Measurements from ENCODE around the gene LRRK1. TPM values are rescaled to one million over a fixed set of nuclear protein-coding genes. Genes with fewer than 3 reads are reported as not detected.

Gene LRRK1
- total and polyA plus RNA-seq, 2 experiments from 2014 or later, result 6.2 to 6.4 TPM

DNA sequence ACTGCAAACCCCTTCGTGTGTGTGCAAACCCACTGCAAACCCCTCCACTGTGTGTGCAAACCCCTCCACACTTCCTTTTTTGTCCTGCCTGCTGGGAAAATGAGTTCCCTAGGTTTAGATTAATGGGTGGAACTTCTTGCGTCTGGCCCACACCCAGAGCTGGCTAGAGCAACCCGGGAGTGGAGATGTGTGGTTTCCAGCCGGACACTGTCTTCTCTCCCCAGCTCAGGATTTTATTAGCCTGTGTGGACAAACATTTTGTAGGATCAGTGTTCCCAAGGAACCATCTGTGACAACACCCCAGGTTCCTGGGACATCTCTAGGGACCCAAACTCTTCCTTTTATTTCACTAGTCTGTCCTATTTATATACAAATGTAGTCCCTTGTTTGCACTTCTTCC, 9.6 kb upstream of the LRRK1 start:
- Histone ChIP-seq H2AFZ (no peak overlapping the region), H3F3A (ENCODE audit: insufficient read depth) (no peaks in the 10 kb centered on the region), H3K4me2 (ENCODE audit: unreplicated experiment) (no peak overlapping the region), H3K9ac (no peak overlapping the region), H4K20me1 (ENCODE audit: insufficient read depth) (no peaks in the 10 kb centered on the region), H3K9me3 (ENCODE audit: low read depth) (no peaks in the 10 kb centered on the region), H3K27ac (no peak overlapping the region), H3K4me3 (no peak overlapping the region), H3K79me2 (ENCODE audit: insufficient read depth) (no peaks in the 10 kb centered on the region), H3K36me3 (ENCODE audit: low read depth) (no peaks in the 10 kb centered on the region), H3K4me1 (ENCODE audit: insufficient read depth) (no peaks in the 10 kb centered on the region), H3K9me2 (ENCODE audit: insufficient read depth) (no peaks in the 10 kb centered on the region), H3K27me3 (replicated peaks; ENCODE audit: insufficient read depth) (no peaks in the 10 kb centered on the region)
- WGBS, 2 experiments (ENCODE audit: low coverage in 1 of 2, low lambda C conversion rate in 2 of 2, missing lambda C conversion rate in 2 of 2), result 47 to 57% methylated on average over 4 of the region's 4 CpGs
- in situ Hi-C loops (cut with MboI), result loop anchor here (25.0 kb wide), 1 partner anchor 353 kb away; the partner anchor contains the start of gene CHSY1
- no peak for DNase-seq
- TF ChIP-seq EZH2phosphoT487 (IDR thresholded peaks at IDR 0.05; ENCODE audit: insufficient read depth, low read depth), result no peak
- no peak for TF ChIP-seq EZH2 (IDR thresholded peaks at IDR 0.05; ENCODE audit: insufficient read depth, poor library complexity, severe bottlenecking)

DNA sequence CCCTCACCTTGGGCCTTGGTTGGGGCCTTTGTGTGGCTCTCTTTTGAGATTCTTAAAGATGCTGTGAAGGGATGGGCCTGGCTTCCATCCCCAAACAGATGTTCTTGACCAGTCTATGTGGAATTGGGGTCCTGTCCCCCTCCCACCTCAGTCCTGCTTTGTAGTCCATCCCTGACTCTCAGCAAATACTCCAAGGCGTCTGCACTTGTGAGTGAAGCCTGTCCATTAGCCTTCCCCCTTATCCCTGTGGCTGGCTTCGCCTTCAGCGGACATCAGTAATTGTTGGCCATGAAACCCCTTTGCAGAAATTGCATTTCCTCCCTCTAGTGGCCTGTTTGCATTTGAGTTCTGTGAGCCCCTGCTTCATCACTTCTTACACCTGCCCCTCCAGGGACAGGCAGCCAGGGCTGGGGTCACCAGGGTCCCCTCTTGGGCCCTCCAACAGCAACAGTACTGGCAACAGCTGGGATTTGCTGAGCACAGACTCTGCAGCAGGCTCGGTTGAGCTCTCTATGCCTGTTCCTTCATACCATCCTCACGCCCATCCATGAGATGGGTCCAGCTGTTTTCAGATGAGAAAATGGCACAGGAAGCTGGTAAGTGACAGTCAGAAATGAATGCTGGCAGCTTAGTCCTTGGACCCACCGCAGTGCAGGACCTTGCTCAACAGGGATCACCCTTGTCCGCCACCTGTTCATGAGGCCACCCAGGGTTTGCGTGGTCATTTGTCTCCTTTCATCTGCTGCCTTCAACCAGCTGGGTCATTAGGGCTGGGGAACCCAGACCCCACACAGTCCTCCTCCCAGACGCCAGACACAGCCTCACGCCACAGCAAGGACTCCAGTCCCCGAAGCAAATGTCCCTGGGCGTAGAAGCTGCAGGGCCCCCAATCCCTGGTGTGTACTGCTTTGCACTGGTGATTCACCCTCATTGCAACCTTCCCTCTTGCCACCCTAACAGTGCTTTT, 8.9 kb upstream of the LRRK1 start:
- Histone ChIP-seq H3K27me3 (replicated peaks; ENCODE audit: insufficient read depth) (no peaks in the 10 kb centered on the region), H3K9me2 (ENCODE audit: insufficient read depth) (no peaks in the 10 kb centered on the region), H3K9me3 (ENCODE audit: low read depth) (no peaks in the 10 kb centered on the region), H3K27ac (no peak overlapping the region), H2AFZ (no peak overlapping the region), H3K79me2 (ENCODE audit: insufficient read depth) (no peaks in the 10 kb centered on the region), H3F3A (ENCODE audit: insufficient read depth) (no peaks in the 10 kb centered on the region), H3K4me1 (ENCODE audit: insufficient read depth) (no peaks in the 10 kb centered on the region), H3K36me3 (ENCODE audit: low read depth) (no peaks in the 10 kb centered on the region), H3K4me3 (no peak overlapping the region), H4K20me1 (ENCODE audit: insufficient read depth) (no peaks in the 10 kb centered on the region), H3K4me2 (ENCODE audit: unreplicated experiment) (no peak overlapping the region), H3K9ac (no peak overlapping the region)
- in situ Hi-C loops (cut with MboI), result loop anchor here (25.0 kb wide), 1 partner anchor 352 kb away; the partner anchor contains the start of gene CHSY1
- TF ChIP-seq EZH2phosphoT487 (IDR thresholded peaks at IDR 0.05; ENCODE audit: insufficient read depth, low read depth) (no peak), EZH2 (IDR thresholded peaks at IDR 0.05; ENCODE audit: insufficient read depth, poor library complexity, severe bottlenecking) (no peak)
- 75 to 80% methylated on average over 12 of the region's 12 CpGs for WGBS, 2 experiments (ENCODE audit: low coverage in 1 of 2, low lambda C conversion rate in 2 of 2, missing lambda C conversion rate in 2 of 2)
- no peak for DNase-seq

DNA sequence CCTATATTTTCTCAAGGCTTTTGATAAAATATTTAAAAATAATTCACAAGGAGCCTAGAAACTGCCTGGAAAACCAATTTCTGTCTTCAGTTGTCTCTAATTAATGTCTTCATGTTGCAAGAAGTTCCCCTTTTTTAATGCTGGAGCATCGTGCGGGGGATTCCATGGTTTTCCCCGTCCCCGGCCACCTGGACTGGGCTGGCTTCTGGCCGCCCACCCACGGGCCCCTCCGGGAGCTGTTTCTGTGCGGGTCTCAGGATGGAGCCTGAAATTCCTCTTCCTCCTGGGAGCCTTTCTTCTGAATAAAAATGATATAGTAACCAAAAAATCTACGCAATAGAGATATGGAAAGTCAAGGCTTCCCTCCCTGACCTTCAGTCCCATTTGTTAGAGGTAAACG, 8.1 kb upstream of the LRRK1 start:
- H3K9me3 ChIP-seq (ENCODE audit: low read depth), result no peaks in the 10 kb centered on the region
- no peak overlapping the region for H3K4me3 ChIP-seq
- in situ Hi-C loops (cut with MboI), result loop anchor here (25.0 kb wide), 1 partner anchor 351 kb away; the partner anchor contains the start of gene CHSY1
- H3K9ac ChIP-seq, result no peak overlapping the region
- H3K79me2 ChIP-seq (ENCODE audit: insufficient read depth), result no peaks in the 10 kb centered on the region
- no peaks in the 10 kb centered on the region for H3F3A ChIP-seq (ENCODE audit: insufficient read depth)
- no peak overlapping the region for H2AFZ ChIP-seq
- no peak for TF ChIP-seq EZH2 (IDR thresholded peaks at IDR 0.05; ENCODE audit: insufficient read depth, poor library complexity, severe bottlenecking)
- TF ChIP-seq EZH2phosphoT487 (IDR thresholded peaks at IDR 0.05; ENCODE audit: insufficient read depth, low read depth), result no peak
- DNase-seq, result no peak
- no peak overlapping the region for H3K4me2 ChIP-seq (ENCODE audit: unreplicated experiment)
- H3K27me3 ChIP-seq (replicated peaks; ENCODE audit: insufficient read depth), result no peaks in the 10 kb centered on the region
- no peaks in the 10 kb centered on the region for H4K20me1 ChIP-seq (ENCODE audit: insufficient read depth)
- H3K4me1 ChIP-seq (ENCODE audit: insufficient read depth), result no peaks in the 10 kb centered on the region
- 89 to 94% methylated on average over 10 of the region's 10 CpGs for WGBS, 2 experiments (ENCODE audit: low coverage in 1 of 2, low lambda C conversion rate in 2 of 2, missing lambda C conversion rate in 2 of 2)
- H3K36me3 ChIP-seq (ENCODE audit: low read depth), result no peaks in the 10 kb centered on the region
- H3K27ac ChIP-seq, result no peak overlapping the region
- H3K9me2 ChIP-seq (ENCODE audit: insufficient read depth), result no peaks in the 10 kb centered on the region

DNA sequence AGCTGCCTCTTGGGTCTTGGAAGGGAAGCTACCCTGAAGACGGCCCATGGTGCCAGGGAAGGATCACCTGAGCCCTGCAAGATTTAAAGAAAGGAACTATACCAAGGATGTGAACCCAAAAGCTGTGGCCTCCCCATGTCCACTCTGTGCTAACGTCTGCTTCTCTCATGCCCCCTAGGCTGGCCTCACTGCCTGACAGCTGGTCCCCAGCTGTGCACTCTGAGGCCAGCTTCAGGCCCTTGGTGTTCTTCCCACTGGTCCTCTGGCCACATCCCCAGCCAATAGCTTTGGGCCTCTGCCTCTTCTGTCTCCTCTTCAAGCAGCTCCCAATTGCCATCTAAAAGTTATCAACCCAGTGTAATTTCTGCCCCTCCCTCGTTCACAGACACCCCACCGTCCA, 5.2 kb upstream of the LRRK1 start:
- no peak overlapping the region for H3K9ac ChIP-seq

More for the DNA sequence above, 5.2 kb upstream of the LRRK1 start:
- no peaks in the 10 kb centered on the region for H3K79me2 ChIP-seq (ENCODE audit: insufficient read depth)
- no peaks in the 10 kb centered on the region for H3K9me2 ChIP-seq (ENCODE audit: insufficient read depth)
- WGBS, 2 experiments (ENCODE audit: low coverage in 1 of 2, low lambda C conversion rate in 2 of 2, missing lambda C conversion rate in 2 of 2), result 86% methylated on average over 4 of the region's 4 CpGs
- H3K27me3 ChIP-seq (replicated peaks; ENCODE audit: insufficient read depth), result no peaks in the 10 kb centered on the region
- no peak for DNase-seq
- in situ Hi-C loops (cut with MboI), result loop anchor here (25.0 kb wide), 1 partner anchor 348 kb away; the partner anchor contains the start of gene CHSY1
- no peak overlapping the region for H3K27ac ChIP-seq
- H4K20me1 ChIP-seq (ENCODE audit: insufficient read depth), result no peaks in the 10 kb centered on the region
- no peak for TF ChIP-seq EZH2phosphoT487 (IDR thresholded peaks at IDR 0.05; ENCODE audit: insufficient read depth, low read depth)
- TF ChIP-seq EZH2 (IDR thresholded peaks at IDR 0.05; ENCODE audit: insufficient read depth, poor library complexity, severe bottlenecking), result no peak
- no peak overlapping the region for H3K4me2 ChIP-seq (ENCODE audit: unreplicated experiment)
- H2AFZ ChIP-seq, result no peak overlapping the region
- H3K36me3 ChIP-seq (ENCODE audit: low read depth), result no peaks in the 10 kb centered on the region
- H3K9me3 ChIP-seq (ENCODE audit: low read depth), result no peaks in the 10 kb centered on the region
- H3K4me1 ChIP-seq (ENCODE audit: insufficient read depth), result no peaks in the 10 kb centered on the region
- H3K4me3 ChIP-seq, result no peak overlapping the region
- H3F3A ChIP-seq (ENCODE audit: insufficient read depth), result no peaks in the 10 kb centered on the region
